HCT116 (cell line): ENCODE results near the gene PPDPF. TPM values are rescaled to one million over a fixed set of nuclear protein-coding genes. Genes with fewer than 3 reads are reported as not detected.

Source experiments
- ATAC-seq: fragments of 200-7000 bp; cut with Tn5 transposase; 2 replicates; pipeline ENCODE4 v1.9.1; 2020; ENCODE audit warnings: mild to moderate bottlenecking, moderate library complexity
- BruUV-seq: library from RNA; stranded (reverse); fragments of 400-500 nt; replicated peaks from 2 replicates; lab custom pipeline; 2021; lab: Mats Ljungman, UMichigan
- CTCF ChIA-PET: fragments of 300-600 bp; sonication (Branson Sonifier 250); formaldehyde crosslinking; loops from one replicate; lab custom pipeline; 2021; ENCODE audit warnings: antibody characterized with exemption; lab: Charles Lee
- POLR2A ChIA-PET: fragments of 300-600, 350-600 bp; sonication (Branson Sonifier 250); formaldehyde crosslinking; loops from one replicate; lab custom pipeline; 2021; ENCODE audit warnings: antibody characterized with exemption; lab: Charles Lee
- RAD21 ChIA-PET, 2 experiments: fragments of 300-600 bp; sonication (Branson Sonifier 250); formaldehyde crosslinking; loops; one replicate each; lab custom pipeline; 2023; ENCODE audit warnings: low total read pairs in 2 of 2; ENCODE audit not compliant: uncharacterized antibody in 2 of 2, unreplicated experiment in 2 of 2, low non-redundant PET in 1 of 2; lab: Charles Lee
- DNase-seq: peaks from one replicate; pipeline ENCODE4 v3.0.0-alpha.2; 2010; ENCODE audit warnings: low read depth, low spot score
- H2AFZ ChIP-seq: fragments of 200-600 bp; shearing (Covaris generic), sonication (generic); 2 replicates; pipeline ENCODE4 v1.6.1; 2017; ENCODE audit warnings: low read depth, mixed run types, mixed read lengths, antibody characterized with exemption, low read length; ENCODE audit not compliant: poor library complexity, severe bottlenecking
- H3K27ac ChIP-seq: 2 replicates; pipeline ENCODE4 v1.5.1; 2012; ENCODE audit warnings: low read depth, low read length
- H3K27me3 ChIP-seq: fragments of 200-600 bp; sonication (generic); 2 replicates; pipeline ENCODE4 v1.6.1; 2016; ENCODE audit warnings: mixed run types, low read length, mixed read lengths; ENCODE audit not compliant: insufficient read depth
- H3K36me3 ChIP-seq, 2 experiments: fragments of 200-500 bp in 1 of 2; fragments of 200-600 bp in 1 of 2; sonication (Bioruptor generic) in 1 of 2; sonication (generic) in 1 of 2; 2 replicates each; pipeline versions ENCODE4 v1.5.1 to v1.6.1; 2014 to 2016; ENCODE audit warnings: low read length in 2 of 2, inconsistent platforms in 1 of 2, mixed read lengths in 1 of 2, mixed run types in 1 of 2; ENCODE audit not compliant: insufficient read depth in 2 of 2, control insufficient read depth in 1 of 2
- H3K4me1 ChIP-seq, 2 experiments: fragments of 200-600 bp in 1 of 2; sonication (generic) in 1 of 2; 2 replicates each; pipeline versions ENCODE4 v1.5.1 to v1.6.1; 2012 to 2017; ENCODE audit warnings: low read length in 2 of 2, inconsistent platforms in 1 of 2, mild to moderate bottlenecking in 1 of 2, mixed read lengths in 1 of 2, mixed run types in 1 of 2, moderate library complexity in 1 of 2; ENCODE audit not compliant: insufficient read depth in 2 of 2, control insufficient read depth in 1 of 2
- H3K4me2 ChIP-seq: fragments of 200-600 bp; sonication (generic); 2 replicates; pipeline ENCODE4 v1.6.1; 2017; ENCODE audit warnings: mixed run types, low read length, mixed read lengths
- H3K4me3 ChIP-seq, 2 experiments: fragments of 200-600 bp in 1 of 2; sonication (generic) in 1 of 2; replicated peaks in 1 of 2; 2 replicates each; pipeline ENCODE4 v1.5.1; 2011 to 2016; ENCODE audit warnings: low read length in 2 of 2, control low read depth in 1 of 2, low read depth in 1 of 2, mild to moderate bottlenecking in 1 of 2, mixed read lengths in 1 of 2, mixed run types in 1 of 2
- H3K79me2 ChIP-seq: fragments of 200-600 bp; sonication (generic); 2 replicates; pipeline ENCODE4 v1.6.1; 2017; ENCODE audit warnings: mild to moderate bottlenecking, mixed run types, low read length, moderate library complexity, mixed read lengths; ENCODE audit not compliant: insufficient read depth
- H3K9ac ChIP-seq: fragments of 200-600 bp; sonication (generic); 2 replicates; pipeline ENCODE4 v1.6.1; 2016; ENCODE audit warnings: low read length, mixed read lengths
- H3K9me2 ChIP-seq: fragments of 200-600 bp; sonication (generic), shearing (Covaris generic); 2 replicates; pipeline ENCODE4 v1.6.1; 2017; ENCODE audit warnings: mixed run types, mild to moderate bottlenecking, moderate library complexity; ENCODE audit not compliant: insufficient read depth
- H3K9me3 ChIP-seq, 2 experiments: fragments of 200-500 bp in 1 of 2; fragments of 200-600 bp in 1 of 2; sonication (Bioruptor generic) in 1 of 2; sonication (generic) in 1 of 2; 2 replicates each; pipeline ENCODE4 v1.6.1; 2014 to 2017; ENCODE audit warnings: low read length in 2 of 2, mixed read lengths in 2 of 2, inconsistent platforms in 1 of 2, low read depth in 1 of 2, mild to moderate bottlenecking in 1 of 2, mixed run types in 1 of 2, moderate library complexity in 1 of 2; ENCODE audit not compliant: control insufficient read depth in 1 of 2, insufficient read depth in 1 of 2
- H4K20me1 ChIP-seq: fragments of 200-600 bp; sonication (generic), shearing (Covaris generic); 2 replicates; pipeline ENCODE4 v1.6.1; 2017; ENCODE audit warnings: mixed run types, mild to moderate bottlenecking, moderate library complexity; ENCODE audit not compliant: insufficient read depth
- CBX3 ChIP-seq: IDR thresholded peaks from 2 replicates; pipeline ENCODE4 v1.6.1; 2012; ENCODE audit warnings: low read depth
- CEBPB ChIP-seq: IDR thresholded peaks from 2 replicates; pipeline ENCODE4 v1.6.1; 2012; ENCODE audit warnings: low read depth
- EGR1 ChIP-seq: IDR thresholded peaks from 2 replicates; pipeline ENCODE4 v1.6.1; 2012; ENCODE audit warnings: low read depth
- ELF1 ChIP-seq: IDR thresholded peaks from 2 replicates; pipeline ENCODE4 v1.6.1; 2012; ENCODE audit warnings: low read depth, borderline replicate concordance
- JUND ChIP-seq: IDR thresholded peaks from 2 replicates; pipeline ENCODE4 v1.6.1; 2012
- POLR2A ChIP-seq: IDR thresholded peaks from 2 replicates; pipeline ENCODE4 v1.7.0; 2011; ENCODE audit warnings: borderline replicate concordance; ENCODE audit not compliant: insufficient read depth, insufficient read length; ENCODE audit errors: extremely low read depth
- POLR2AphosphoS5 ChIP-seq: IDR thresholded peaks from 2 replicates; pipeline ENCODE4 v1.6.1; 2011; ENCODE audit warnings: mild to moderate bottlenecking, low read depth, low read length, moderate library complexity
- RAD21 ChIP-seq: IDR thresholded peaks from 2 replicates; pipeline ENCODE4 v1.6.1; 2012; ENCODE audit warnings: low read depth, mild to moderate bottlenecking
- SIN3A ChIP-seq: IDR thresholded peaks from 2 replicates; pipeline ENCODE4 v1.6.1; 2012; ENCODE audit warnings: low read depth
- SP1 ChIP-seq: IDR thresholded peaks from 2 replicates; pipeline ENCODE4 v1.6.1; 2012; ENCODE audit warnings: low read depth
- SRF ChIP-seq: IDR thresholded peaks from 2 replicates; pipeline ENCODE4 v1.6.1; 2012; ENCODE audit warnings: low read depth
- TCF7L2 ChIP-seq: IDR thresholded peaks from 2 replicates; pipeline ENCODE4 v1.7.0; 2011; ENCODE audit warnings: borderline replicate concordance, inconsistent platforms; ENCODE audit not compliant: insufficient read depth, insufficient read length; ENCODE audit errors: extremely low read depth
- ZFX ChIP-seq: fragments of 450-650 bp; IDR thresholded peaks from 2 replicates; pipeline ENCODE4 v1.6.1; 2017
- ZNF274 ChIP-seq: fragments of 200-500 bp; sonication (Bioruptor generic); IDR thresholded peaks from 2 replicates; pipeline ENCODE4 v1.6.1; 2014; ENCODE audit warnings: mild to moderate bottlenecking, low read depth, low read length, inconsistent platforms
- intact Hi-C: fragments of 100-400 bp; cut with micrococcal nuclease; formaldehyde crosslinking; loops from 2 replicates; pipeline ENCODE4 v1.10.0; 2022
- total RNA-seq: library from RNA; stranded (reverse); gene quantifications from one replicate; pipeline ENCODE4 v1.2.1, GENCODE V29; 2021; ENCODE audit not compliant: unreplicated experiment
- TF ChIP-seq, protein P1 (sequence below): IDR thresholded peaks from 2 replicates; pipeline ENCODE4 v1.6.1; 2012; ENCODE audit warnings: low read depth
- TF ChIP-seq, protein P2 (sequence below): IDR thresholded peaks from 2 replicates; pipeline ENCODE4 v1.6.1; 2012
- TF ChIP-seq, protein P3 (sequence below): IDR thresholded peaks from 2 replicates; pipeline ENCODE4 v1.6.1; 2011; ENCODE audit warnings: mild to moderate bottlenecking, low read length, moderate library complexity; ENCODE audit not compliant: insufficient replicate concordance; ENCODE audit errors: extremely low read depth
- TF ChIP-seq, protein P4 (sequence below): IDR thresholded peaks from 2 replicates; pipeline ENCODE4 v1.6.1; 2012

Gene PPDPF
- total RNA-seq, 1 experiment from 2014 or later, result 346 TPM

DNA sequence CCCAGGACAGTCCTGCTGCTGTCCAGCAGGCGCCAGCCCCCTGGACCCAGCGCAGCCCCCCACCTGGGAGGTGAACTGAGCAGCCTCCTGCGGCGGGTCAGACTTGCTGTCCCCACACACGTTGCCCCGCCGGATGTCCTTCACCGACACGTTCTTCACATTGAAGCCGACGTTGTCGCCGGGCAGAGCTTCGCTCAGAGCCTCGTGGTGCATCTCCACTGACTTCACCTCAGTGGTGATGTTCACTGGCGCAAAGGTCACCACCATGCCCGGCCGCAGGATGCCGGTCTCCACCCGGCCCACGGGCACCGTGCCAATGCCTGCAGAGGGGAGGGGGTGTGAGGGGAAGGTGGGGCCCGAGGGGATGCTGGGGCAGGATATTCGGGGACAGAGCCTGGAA lies 30.1 kb upstream of the PPDPF start:
- Histone ChIP-seq H3K79me2 (peaks cover 18% of the 10 kb centered on the region; the same call in 1 of the 2 replicates), H3K4me2 (no peak overlapping the region), H3K27ac (no peak overlapping the region), H3K36me3 (peaks cover 44 to 62% of the 10 kb centered on the region in 2 experiments), H3K4me1 (peaks cover 0 to 17% of the 10 kb centered on the region in 2 experiments; a peak in 1 of 4 replicates), H4K20me1 (no peaks in the 10 kb centered on the region), H3K9me3 (no peaks in the 10 kb centered on the region), H3K4me3 (no peak overlapping the region), H2AFZ (no peak overlapping the region), H3K27me3 (no peaks in the 10 kb centered on the region), H3K9me2 (no peaks in the 10 kb centered on the region), H3K9ac (no peak overlapping the region)
- intact Hi-C loops, result no loop called here
- no peak for ATAC-seq
- TF ChIP-seq JUND, result no peak
- no peak for TF ChIP-seq POLR2A
- TF ChIP-seq, protein P1, sequence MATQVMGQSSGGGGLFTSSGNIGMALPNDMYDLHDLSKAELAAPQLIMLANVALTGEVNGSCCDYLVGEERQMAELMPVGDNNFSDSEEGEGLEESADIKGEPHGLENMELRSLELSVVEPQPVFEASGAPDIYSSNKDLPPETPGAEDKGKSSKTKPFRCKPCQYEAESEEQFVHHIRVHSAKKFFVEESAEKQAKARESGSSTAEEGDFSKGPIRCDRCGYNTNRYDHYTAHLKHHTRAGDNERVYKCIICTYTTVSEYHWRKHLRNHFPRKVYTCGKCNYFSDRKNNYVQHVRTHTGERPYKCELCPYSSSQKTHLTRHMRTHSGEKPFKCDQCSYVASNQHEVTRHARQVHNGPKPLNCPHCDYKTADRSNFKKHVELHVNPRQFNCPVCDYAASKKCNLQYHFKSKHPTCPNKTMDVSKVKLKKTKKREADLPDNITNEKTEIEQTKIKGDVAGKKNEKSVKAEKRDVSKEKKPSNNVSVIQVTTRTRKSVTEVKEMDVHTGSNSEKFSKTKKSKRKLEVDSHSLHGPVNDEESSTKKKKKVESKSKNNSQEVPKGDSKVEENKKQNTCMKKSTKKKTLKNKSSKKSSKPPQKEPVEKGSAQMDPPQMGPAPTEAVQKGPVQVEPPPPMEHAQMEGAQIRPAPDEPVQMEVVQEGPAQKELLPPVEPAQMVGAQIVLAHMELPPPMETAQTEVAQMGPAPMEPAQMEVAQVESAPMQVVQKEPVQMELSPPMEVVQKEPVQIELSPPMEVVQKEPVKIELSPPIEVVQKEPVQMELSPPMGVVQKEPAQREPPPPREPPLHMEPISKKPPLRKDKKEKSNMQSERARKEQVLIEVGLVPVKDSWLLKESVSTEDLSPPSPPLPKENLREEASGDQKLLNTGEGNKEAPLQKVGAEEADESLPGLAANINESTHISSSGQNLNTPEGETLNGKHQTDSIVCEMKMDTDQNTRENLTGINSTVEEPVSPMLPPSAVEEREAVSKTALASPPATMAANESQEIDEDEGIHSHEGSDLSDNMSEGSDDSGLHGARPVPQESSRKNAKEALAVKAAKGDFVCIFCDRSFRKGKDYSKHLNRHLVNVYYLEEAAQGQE, result no peak
- no peak for TF ChIP-seq ZFX
- TF ChIP-seq, protein P2, sequence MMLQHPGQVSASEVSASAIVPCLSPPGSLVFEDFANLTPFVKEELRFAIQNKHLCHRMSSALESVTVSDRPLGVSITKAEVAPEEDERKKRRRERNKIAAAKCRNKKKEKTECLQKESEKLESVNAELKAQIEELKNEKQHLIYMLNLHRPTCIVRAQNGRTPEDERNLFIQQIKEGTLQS, result no peak
- TF ChIP-seq RAD21, result no peak
- TF ChIP-seq, protein P3, sequence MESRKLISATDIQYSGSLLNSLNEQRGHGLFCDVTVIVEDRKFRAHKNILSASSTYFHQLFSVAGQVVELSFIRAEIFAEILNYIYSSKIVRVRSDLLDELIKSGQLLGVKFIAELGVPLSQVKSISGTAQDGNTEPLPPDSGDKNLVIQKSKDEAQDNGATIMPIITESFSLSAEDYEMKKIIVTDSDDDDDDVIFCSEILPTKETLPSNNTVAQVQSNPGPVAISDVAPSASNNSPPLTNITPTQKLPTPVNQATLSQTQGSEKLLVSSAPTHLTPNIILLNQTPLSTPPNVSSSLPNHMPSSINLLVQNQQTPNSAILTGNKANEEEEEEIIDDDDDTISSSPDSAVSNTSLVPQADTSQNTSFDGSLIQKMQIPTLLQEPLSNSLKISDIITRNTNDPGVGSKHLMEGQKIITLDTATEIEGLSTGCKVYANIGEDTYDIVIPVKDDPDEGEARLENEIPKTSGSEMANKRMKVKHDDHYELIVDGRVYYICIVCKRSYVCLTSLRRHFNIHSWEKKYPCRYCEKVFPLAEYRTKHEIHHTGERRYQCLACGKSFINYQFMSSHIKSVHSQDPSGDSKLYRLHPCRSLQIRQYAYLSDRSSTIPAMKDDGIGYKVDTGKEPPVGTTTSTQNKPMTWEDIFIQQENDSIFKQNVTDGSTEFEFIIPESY, result no peak
- TF ChIP-seq ZNF274, result no peak
- no peak for TF ChIP-seq CEBPB
- TF ChIP-seq SRF, result no peak
- TF ChIP-seq EGR1, result no peak
- TF ChIP-seq CBX3, result no peak
- no peak for TF ChIP-seq TCF7L2
- no peak for TF ChIP-seq ELF1
- TF ChIP-seq SP1, result no peak
- no peak for TF ChIP-seq POLR2AphosphoS5
- TF ChIP-seq, protein P4, sequence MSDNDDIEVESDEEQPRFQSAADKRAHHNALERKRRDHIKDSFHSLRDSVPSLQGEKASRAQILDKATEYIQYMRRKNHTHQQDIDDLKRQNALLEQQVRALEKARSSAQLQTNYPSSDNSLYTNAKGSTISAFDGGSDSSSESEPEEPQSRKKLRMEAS, result no peak
- TF ChIP-seq SIN3A, result no peak
- BruUV-seq, result no TSS peak
- no peak for DNase-seq
- POLR2A ChIA-PET, result no interaction called here
- RAD21 ChIA-PET, result no interaction called here
- CTCF ChIA-PET, result no interaction called here
